Measurements from ENCODE around the gene VRK1.

Gene VRK1

DNA sequence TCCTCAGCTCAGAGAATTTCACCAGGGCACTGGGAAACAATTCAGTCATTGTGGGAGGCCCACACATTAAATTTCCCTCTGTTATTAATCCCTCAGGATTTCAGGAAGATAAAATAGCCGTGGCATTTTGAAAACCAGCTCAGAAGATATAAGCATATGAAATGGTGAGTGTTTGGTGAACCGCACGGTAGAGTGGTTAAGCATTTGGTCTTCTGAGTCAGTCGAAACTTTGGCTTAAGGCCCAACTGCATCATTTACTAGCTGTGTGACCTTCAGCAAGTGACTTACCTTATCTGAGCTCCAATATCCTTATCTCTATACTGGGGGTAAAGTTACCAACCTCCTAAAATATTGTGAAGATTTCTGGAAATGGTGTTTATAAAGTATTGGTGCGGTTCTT lies 5.2 kb upstream of the VRK1 start:
- DNase-seq (ENCODE audit: low read depth) = no peak

GRCh38 chr14:96792591-96792990 lies 4.6 kb upstream of the VRK1 start:
- DNase-seq (ENCODE audit: low read depth) = no peak

GRCh38 chr14:96793547-96793946 lies 3.6 kb upstream of the VRK1 start:
- DNase-seq (ENCODE audit: low read depth) = no peak

DNA sequence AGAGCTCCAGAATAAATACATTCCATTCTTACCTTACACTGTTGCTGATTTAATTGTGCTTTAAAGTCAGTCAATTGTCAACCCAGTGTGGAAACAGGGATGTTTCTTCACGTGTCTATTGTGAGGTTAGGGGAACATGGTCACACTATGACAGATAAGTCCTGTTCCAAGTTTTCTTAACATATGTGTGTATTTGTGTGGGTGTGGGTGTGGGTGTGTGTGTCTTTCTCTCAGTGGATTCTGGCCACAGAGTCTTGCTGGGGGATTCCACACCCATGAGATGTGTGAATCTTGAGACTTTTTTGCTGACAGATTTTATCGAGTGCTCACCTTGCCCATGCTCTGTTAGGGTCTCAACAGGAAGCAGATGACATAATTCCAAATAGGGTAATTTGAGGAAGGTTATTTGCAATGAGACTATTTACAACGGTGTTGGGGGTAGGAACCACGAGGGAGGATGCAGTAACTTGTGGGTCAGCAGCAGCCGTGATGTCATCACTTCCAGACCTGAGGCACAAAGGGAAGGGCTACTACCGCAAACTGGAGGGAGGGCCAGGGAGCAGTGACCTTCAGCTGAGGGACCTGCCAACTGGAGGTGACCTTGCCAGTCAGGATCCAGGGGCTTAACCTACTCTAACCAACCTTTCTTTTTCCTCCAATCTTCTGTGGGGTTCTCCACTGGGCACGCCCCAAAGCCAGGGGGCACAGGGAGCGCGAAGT lies 1.9 kb upstream of the VRK1 start:
- no peak for DNase-seq (ENCODE audit: low read depth)

DNA sequence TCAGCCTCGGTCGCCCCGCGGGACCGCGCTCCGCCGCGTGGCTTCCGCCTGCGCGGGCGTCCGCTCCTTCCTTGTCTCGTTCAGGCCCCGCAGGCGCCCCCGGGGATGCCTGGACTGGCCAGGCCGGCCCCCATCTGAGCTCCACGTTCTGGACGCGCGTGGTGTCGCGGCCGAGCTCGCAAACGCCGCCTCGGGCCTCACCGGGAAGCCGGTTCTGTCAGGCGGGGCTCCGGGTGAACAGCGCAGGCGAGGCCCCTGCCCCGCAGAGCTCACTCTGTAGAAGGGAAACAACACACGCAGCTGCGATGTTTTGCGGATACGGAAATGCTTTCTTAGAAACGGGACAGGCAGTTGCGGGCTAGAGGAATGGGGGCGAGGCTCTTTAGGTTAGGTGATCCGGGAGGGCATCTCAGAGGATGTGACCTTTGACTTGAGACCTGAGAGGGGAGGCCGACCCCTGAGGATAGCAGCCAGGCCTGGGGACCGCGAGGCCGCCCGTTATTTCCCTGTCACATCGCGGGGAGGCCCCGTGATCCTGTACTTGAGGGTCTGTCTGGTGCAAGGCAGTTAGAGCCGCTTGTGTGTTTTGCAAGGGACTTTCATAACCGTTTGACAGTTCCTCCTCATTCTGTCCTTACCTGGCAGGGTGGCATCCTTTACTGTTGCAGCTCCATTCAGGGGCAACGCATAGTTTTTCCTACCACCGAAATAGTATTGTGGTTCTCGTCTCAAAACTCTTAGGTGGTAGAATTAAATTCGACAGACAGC lies 584 bp downstream of the VRK1 start:
- DNase-seq (ENCODE audit: low read depth) = no peak

- DNase-seq (ENCODE audit: low read depth) = no peak
Observed at GRCh38 chr14:96798956-96799355, 1.8 kb downstream of the VRK1 start.

DNA sequence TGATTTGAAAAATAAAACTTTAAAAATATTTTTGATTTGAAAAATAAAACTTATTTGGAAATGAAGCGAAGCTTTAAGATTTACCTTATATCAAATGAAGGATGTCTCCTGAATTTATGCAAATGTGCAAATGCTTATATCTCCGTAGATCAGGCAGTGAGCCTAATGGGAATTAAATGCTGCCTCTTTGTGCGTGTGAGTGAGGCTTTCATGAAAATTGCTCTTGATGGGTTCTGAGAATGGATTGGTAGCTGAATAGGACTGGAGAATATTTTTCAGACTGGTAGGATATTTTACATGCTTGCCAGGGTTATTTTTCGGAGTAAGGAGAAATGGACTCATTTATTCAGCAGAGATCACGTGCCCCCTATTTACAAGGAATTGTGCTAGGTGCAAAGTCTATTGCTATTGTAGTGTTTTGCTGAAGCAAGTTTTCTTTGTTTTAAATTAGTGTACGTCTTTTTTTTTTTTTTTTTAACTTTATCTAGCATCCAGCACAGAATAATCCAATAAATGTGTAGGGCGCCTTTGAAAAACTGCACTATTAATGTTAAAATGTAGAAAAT lies 2.4 kb downstream of the VRK1 start:
- no peak for DNase-seq (ENCODE audit: low read depth)

DNA sequence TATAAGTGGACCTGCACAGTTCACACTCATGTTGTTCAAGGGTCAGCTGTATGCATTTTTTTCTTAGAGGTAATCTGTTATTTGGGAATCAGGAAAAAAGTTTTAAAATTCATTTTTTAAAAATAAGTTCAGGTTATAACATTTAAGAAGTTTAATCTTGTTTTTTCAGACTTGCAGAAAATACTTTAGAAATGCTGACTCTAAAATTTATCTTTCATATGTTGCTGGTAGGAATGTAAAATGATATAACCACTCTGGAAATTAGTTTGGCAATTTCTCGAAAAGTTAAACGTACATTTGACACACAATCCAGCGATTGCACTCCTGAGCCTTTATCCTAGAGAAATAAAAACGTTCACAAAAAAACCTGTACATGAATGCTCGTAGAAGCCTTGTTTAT lies 4.7 kb downstream of the VRK1 start:
- DNase-seq (ENCODE audit: low read depth) = no peak

DNA sequence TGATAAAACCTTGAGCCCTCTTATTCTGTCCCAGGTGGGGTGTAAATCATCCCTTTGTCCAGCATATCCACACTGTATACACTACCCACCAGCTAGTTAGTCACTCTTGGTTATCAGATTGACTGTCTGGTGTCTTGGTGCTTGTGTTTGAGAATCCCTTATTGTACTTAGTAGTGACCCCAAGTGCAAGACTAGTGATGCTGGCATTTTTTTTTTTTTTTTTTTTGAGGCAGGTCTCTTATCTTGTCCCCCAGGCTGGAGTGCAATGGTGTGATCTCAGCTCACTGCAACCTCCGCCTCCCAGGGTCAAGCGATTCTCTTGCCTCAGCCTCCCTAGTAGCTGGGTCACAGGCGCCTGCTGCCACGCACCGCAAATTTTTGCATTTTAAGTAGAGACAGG lies 5.8 kb downstream of the VRK1 start:
- no peak for DNase-seq (ENCODE audit: low read depth)

GRCh38 chr14:96803958-96804357 lies 6.8 kb downstream of the VRK1 start:
- DNase-seq (ENCODE audit: low read depth) = no peak

DNA sequence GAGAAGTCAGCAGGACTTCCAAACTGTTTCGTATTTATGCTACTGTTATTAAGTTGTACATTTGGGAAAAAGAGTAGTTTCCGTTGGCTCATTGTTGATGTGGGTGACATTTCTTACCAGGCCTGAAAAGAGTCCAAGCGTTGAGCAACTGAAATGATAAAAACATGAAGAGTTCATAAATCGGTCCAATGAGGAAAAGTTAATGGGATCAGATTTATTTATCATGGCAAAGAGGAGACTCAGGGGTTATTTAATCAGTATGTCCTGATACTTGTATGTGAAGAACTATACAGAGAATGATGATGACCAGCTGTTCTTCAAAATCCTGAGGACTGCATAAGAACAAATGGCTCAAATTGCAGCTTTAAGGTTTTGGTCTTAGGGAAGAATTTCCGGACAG lies 7.7 kb downstream of the VRK1 start:
- DNase-seq (ENCODE audit: low read depth) = no peak

DNA sequence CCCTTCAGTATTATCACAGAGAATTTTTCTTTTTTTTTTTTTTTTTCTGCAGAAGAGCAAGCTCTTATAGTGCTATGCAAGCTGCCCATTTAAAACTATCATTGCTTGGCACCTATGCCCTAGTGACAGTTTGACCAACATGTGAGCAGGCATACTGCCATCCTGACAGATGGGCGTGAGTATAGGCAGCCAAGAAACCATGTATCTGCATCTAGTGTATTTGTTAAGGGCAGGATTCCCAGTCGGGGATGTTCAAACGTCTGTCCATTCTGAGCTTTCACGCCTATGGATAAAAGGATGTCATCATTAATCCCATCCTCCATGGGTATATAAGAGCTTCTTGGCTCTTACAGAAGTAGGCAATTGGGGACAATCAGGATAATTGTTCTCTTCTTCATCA lies 8.8 kb downstream of the VRK1 start:
- no peak for DNase-seq (ENCODE audit: low read depth)

DNA sequence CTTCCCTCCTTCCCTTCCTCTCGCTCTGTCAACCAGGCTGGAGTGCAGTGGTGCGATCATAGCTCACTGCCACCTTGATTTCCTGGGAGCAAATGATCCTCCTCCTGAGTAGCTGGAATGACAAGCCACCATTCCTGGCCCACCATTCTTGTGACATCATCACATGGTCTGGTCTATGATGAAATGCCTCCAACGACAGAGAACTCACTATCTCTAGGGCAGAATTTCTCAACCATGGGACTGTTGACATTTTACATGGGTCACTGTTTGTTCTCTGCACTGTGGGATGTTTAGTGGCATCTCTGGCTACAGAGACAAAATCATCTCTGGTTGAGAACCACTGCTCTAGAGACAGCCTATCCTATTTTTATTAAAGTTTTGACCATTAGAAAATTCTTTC lies 9.7 kb downstream of the VRK1 start:
- DNase-seq (ENCODE audit: low read depth) = no peak

- no peak for DNase-seq (ENCODE audit: low read depth)
Observed at GRCh38 chr14:96808619-96809406, 11.6 kb downstream of the VRK1 start.

DNA sequence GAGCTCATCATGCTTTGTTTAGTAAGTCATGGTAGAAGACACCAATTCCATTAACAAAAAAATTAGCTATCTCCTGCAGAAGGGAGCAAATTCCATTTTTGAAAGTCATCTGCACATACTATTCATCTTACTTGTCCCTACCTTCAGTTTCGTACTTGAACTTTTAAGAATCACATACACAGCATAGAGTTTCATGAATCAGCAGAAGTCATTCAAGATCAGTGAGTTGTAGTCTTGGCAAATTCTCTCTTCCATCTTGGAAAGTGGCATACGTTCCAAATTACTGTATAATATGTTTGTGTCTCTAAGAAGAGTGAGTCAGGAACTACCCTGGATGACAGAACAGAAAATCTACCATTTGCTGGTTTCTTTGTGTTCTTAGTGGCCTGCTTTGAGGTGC lies 14.1 kb downstream of the VRK1 start:
- DNase-seq (ENCODE audit: low read depth) = no peak

- no peak for DNase-seq (ENCODE audit: low read depth)
Observed at GRCh38 chr14:96811985-96812667, 14.9 kb downstream of the VRK1 start.

GRCh38 chr14:96816281-96816680 lies 19.1 kb downstream of the VRK1 start:
- DNase-seq (ENCODE audit: low read depth) = no peak

DNA sequence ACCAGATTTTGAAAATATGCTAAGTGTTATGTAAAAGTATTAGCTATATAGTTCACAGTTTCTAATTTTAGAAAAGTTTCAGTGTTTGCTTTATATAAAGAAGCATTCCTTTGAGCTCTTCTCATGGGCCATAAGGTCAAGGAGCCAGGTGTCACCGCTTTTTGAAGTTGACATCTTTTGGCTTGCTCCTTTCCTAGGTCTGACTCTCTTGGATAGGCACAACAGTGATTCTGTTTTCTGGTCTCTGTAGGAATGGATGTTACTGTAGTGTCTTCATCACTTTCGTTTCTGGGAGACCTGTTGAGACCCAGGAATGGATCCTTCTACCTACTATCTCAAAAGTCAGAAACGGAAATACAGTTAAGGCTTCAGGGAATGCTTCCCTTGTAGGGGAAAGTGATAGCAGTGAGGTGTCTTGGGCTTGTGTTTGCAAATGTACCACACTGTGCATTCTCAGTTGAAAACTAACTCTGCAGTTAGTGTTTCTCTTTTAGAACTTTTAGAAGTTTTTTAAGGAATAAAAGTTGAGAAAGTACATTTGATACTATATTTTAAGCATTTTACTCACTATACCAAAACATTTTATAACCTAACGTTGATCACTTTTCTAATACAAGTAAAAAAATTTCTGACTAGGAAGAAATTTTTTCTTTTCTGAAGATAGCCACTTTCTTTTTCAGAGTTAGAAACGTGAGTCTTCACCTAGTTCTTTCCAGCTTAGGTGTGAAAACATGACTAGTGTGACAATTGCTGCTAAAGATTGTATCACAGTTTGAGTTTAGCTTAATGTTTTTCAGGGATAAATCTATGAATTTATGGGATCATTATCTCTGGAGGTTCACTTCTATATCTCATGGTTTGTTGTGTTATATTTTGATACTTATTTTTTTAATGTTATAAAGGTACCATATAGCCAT lies 20.8 kb downstream of the VRK1 start:
- DNase-seq (ENCODE audit: low read depth) = no peak

GRCh38 chr14:96821501-96821900 lies 24.3 kb downstream of the VRK1 start:
- no peak for DNase-seq (ENCODE audit: low read depth)

GRCh38 chr14:96823652-96824051 lies 26.5 kb downstream of the VRK1 start:
- no peak for DNase-seq (ENCODE audit: low read depth)

- DNase-seq (ENCODE audit: low read depth) = no peak
Observed at GRCh38 chr14:96824283-96824682, 27.1 kb downstream of the VRK1 start.
